Cerebellar nuclear complex (tissue), 1 donor: ENCODE data around the gene NEBL.

Experiments
- DNase-seq, 2 experiments: peaks; one replicate each; lab custom pipeline; 2025; lab: John Stamatoyannopoulos, UW

NEBL gene

GRCh38 chr10:20858292-20859124, 38.6 kb downstream of the NEBL start:
- peak in 1 of 2 experiments; percentile 14 for DNase-seq

GRCh38 chr10:20856484-20856883, 40.6 kb downstream of the NEBL start:
- DNase-seq: no peak

- DNase-seq: no peak
Observed at GRCh38 chr10:20855398-20856038, 41.6 kb downstream of the NEBL start.

- DNase-seq: no peak
Observed at GRCh38 chr10:20853276-20853675, 43.8 kb downstream of the NEBL start.

- DNase-seq: no peak
Observed at GRCh38 chr10:20852303-20852702, 44.8 kb downstream of the NEBL start.

- no peak for DNase-seq
Observed at GRCh38 chr10:20847512-20847911, 49.6 kb downstream of the NEBL start.

- no peak for DNase-seq
Observed at GRCh38 chr10:20846263-20846662, 50.8 kb downstream of the NEBL start.

GRCh38 chr10:20841419-20841818, 55.7 kb downstream of the NEBL start:
- no peak for DNase-seq

- DNase-seq: no peak
Observed at GRCh38 chr10:20839910-20840309, 57.2 kb downstream of the NEBL start.

GRCh38 chr10:20839141-20839540, 58.0 kb downstream of the NEBL start:
- DNase-seq: no peak

- no peak for DNase-seq
Observed at GRCh38 chr10:20836401-20836800, 60.7 kb downstream of the NEBL start.

- DNase-seq: no peak
Observed at GRCh38 chr10:20835335-20835734, 61.8 kb downstream of the NEBL start.

- no peak for DNase-seq
Observed at GRCh38 chr10:20834825-20835224, 62.3 kb downstream of the NEBL start.

- DNase-seq: no peak
Observed at GRCh38 chr10:20822825-20823224, 74.3 kb downstream of the NEBL start.

GRCh38 chr10:20817646-20818045, 79.5 kb downstream of the NEBL start:
- DNase-seq: no peak

- no peak for DNase-seq
Observed at GRCh38 chr10:20817116-20817515, 80.0 kb downstream of the NEBL start.

- no peak for DNase-seq
Observed at GRCh38 chr10:20814116-20814515, 83.0 kb downstream of the NEBL start.

GRCh38 chr10:20811131-20811530, 86.0 kb downstream of the NEBL start:
- no peak for DNase-seq

- DNase-seq: no peak
Observed at GRCh38 chr10:20809631-20810030, 87.5 kb downstream of the NEBL start.

GRCh38 chr10:20806487-20806886, 90.6 kb downstream of the NEBL start:
- DNase-seq: no peak

- no peak for DNase-seq
Observed at GRCh38 chr10:20797290-20797689, 99.8 kb downstream of the NEBL start.

- DNase-seq: no peak
Observed at GRCh38 chr10:20795391-20795790, 101.7 kb downstream of the NEBL start.

GRCh38 chr10:20785174-20785573, 111.9 kb downstream of the NEBL start:
- no peak for DNase-seq
